OCI-M2 (cell line): ENCODE measurements around the gene SDC3.

ENCODE experiments used
- DNase-seq: peaks from one replicate; lab custom pipeline; 2025; ENCODE audit not compliant: unreplicated experiment; lab: John Stamatoyannopoulos, UW

SDC3 gene

DNA sequence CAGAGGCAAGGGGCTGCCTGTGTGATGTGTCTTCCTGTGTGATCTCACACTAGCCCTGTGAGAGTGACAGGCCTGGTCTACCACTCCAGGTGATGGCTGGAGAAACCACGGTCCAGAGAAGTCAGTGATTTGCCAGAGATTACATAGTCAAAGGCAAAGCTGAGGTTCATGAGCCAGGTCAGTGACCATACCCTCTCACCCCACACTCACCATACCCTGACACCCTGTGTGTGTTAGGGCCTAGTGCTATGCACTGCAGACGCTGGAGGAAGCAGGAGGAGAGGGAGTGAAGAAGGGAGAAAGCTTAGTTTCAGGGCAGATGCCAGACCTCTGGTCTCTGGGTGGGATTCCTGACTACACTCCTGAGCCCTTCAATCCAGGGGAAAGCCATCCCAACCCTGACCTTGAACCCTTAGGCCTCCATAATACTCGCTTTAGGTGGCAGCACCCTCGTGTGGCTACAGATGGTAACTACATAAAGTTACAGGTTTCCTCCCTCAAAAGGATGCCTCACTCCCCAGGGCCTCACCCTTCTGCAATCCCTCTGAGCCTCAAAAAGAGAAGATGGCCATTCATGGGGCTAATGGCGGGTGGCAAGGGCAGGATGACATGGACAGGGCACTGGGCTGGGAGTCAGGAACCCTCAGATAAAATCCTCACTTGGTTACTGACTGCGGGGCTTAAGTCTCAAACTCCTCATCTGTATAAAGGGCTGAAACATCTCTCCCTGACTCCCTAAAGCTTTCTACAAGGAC is 20.8 kb upstream of the SDC3 start:
- no peak for DNase-seq

DNA sequence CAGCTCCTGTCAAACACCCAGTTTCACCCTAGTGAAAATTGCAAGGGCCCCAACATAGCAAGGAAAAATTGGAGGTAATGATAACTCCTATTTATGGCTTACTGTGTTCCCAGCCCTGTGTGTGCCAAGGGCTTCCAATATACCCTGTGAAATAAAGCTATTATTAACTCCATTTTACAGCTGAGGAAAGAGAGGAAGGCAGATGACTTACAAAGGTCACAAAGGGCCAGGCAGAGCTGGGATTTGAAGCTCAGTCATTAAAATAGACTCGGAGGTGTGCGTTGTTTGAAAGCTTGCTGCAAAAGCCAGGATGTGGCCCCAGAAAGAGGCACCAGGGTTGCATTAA is 20.2 kb upstream of the SDC3 start:
- DNase-seq = no peak

DNA sequence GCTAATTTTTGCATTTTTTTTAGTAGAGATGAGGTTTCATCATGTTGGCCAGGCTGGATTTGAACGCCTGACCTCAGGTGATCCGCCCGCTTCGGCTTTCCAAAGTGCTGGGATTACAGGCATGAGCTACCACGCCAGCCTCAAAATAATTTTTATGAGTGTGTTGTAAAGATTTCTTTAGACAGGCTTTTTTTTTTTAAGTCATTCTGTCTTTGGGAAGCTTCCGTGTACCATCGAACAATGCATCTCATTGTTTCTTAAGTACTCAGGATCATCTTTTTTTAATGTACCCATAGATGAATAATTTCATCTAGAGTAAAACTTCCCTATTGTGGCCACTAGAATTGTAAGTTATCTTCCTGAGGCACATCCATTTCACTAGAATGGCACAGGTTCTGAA is 19.6 kb upstream of the SDC3 start:
- no peak for DNase-seq

DNA sequence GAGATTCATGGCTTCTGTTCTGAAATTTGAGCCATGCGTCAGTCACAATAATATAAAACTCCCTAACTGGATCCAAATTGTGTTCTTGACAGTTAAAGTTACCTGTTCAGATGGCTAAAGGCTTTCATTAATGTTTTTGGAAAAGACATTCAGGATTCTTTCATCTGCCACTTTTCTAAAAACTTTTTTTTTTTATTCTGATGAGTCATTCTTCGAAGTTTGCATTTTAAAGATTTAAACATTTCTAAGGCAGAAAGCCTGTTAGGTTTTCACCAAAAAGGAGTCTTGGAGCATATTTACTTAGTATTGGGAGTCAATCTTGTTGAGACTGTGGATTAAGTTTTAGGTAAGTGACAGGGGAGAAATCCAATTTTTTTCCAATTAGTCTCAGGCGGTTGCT is 18.9 kb upstream of the SDC3 start:
- DNase-seq = no peak

DNA sequence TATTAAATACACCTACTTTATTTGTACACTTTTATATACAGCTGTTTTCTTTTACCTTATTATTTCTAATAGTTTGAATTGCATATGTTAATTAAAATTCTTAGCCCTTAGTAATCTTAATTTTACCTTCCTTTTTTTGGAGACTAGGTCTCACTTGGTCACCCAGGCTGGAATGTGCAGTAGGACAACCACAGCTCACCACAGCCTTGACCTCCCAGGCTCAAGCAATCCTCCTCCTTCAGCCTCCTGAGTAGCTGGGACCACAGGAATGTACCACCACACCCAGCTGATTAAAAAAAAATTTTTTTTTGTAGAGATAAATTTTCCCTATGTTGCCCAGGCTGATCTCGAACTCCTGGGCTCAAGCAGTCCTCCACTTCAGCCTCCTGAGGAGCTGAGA is 15.0 kb upstream of the SDC3 start:
- no peak for DNase-seq

DNA sequence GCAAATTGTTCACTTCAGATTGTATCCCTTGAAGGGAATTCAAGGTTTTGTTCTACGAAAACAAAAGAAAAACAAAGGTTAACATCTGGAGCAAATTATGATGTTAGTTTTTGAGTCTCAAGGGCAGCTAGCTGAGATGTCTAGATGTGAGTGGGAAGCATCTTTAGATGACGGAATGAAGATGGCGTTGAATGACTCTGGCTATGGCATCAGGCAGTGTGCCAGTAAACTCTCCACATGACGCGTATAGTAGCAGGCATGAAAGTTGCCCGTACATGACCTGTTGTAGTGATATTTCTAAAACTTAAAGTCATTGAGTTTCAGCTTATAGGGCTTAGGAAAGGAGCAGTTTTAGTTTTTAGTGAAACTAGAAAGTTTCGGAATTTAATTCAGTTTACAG is 12.3 kb upstream of the SDC3 start:
- no peak for DNase-seq

DNA sequence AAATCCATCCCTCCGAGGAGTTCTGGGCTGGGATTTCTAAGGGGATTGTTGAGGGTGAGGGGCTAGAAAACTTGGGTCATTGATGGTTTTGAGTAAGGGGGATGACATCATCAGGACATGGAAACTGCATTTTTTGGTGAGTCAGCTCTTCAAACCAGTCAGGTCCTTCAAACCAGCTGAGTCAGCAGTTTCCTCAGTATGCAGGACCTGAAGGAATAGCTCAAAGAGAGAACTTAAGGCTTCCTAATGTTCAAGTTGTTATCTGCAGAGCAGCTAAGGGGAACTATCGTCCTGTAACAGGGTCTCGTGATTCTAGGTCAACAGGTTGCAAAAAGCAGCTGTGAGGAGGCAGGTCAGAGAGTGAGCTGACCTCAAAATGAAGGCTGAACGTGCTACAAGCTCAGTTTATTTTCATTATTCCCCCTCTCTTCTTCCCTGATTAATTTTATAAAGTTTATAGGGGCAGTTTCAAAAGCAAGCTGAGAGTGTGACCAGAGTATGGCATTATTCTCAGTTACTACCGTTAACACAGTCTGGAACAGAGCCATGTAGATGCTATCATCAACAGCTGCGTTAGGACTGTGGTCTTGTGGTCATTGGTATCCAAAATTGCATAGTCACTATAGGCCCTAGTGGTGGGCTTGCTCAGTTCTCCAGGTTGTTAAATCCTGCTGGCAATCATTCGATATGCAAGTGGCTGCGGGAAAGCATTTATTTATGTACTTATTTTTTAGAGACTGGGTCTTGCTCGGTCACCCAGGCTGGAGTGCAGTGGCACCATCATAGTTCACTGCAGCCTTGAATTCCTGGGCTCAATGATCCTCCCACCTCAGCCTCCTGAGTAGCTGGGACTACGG is 10.7 kb upstream of the SDC3 start:
- DNase-seq = peak; percentile 45

DNA sequence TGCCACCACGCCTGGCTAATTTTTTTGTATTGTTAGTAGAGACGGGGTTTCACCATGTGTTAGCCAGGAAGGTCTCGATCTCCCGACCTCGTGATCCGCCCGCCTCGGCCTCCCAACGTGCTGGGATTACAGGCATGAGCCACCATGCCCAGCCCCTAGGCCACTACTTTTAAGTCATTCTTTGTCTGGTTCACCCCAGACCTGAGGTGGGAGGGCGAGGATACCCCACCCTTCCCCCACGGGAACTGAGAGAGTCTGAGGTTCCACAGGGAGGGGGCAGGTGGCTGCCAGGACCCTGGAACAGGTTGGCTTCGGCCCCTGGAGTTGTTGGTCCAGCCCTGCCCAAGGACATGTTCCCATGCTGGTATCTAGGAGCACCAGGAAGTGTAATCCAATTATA is 7.7 kb upstream of the SDC3 start:
- DNase-seq = no peak

DNA sequence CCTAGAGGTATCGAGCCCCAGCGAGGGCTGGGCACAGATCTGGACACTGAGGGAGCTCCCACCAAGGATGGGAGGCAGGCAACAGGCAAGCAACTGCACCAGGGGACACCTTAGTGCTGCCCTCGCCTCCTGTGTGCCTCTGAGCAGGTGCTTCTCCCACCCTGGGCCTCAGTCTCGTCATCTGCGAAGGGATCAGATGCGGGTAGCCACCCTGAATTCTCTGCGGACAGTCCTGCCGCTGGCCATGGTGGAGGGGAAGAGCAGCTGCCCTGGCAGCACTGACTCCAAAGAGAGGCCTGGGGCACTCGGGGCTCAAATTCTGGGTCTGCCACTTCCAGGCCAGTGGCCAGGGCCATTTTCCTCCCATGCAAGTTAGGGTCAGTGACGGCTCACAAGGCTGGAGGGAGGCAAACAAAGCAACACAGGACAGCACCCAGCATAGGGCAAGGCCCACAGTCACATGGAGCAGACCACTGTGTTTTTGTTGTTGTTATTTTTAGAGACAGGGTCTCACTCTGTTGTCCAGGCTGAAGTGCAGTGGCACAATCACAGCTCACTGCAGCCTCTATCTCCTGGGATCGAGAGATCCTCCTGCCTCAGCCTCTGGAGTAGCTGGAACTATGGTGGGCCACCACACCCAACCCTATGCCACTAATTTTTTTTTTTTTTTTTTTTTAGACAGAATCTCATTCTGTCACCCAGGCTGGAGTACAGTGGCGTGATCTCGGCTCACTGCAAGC is 7.1 kb upstream of the SDC3 start:
- DNase-seq = no peak

DNA sequence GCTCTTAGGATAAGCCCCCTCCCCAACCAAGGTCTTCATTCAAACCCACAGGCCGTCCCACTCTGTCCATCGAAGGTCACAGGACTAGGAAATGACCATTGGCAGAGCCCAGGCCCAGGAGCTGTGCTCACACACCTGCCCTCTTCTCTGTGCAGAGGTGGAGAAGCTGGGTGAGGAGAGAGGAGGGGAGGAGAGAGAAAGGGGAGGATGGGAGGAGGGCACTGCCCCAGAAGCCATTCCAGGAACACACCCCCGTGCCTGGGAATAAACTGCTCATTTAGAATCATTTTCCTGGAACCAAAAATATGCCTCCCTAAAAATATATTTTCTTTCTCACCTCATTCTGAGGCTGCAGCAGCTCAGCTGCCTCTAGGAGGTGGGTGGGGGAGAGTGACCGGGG is 6.4 kb upstream of the SDC3 start:
- DNase-seq = no peak

DNA sequence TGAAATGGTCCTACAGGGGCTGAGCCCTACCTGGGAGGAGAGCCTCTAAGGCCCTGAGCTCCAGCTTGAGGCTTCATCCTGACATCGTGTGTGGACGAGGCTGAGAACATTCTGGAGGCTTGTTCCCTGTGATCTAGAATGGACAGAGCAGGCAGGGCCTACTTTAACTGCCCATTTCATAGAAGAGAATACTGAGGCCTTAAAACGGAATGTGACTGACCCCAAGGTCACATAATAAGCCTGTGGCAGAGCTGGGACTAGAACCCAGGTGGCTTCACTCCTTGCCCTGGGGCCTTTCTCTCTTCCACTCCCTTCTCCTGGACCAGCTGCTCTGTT is 6.0 kb upstream of the SDC3 start:
- no peak for DNase-seq

DNA sequence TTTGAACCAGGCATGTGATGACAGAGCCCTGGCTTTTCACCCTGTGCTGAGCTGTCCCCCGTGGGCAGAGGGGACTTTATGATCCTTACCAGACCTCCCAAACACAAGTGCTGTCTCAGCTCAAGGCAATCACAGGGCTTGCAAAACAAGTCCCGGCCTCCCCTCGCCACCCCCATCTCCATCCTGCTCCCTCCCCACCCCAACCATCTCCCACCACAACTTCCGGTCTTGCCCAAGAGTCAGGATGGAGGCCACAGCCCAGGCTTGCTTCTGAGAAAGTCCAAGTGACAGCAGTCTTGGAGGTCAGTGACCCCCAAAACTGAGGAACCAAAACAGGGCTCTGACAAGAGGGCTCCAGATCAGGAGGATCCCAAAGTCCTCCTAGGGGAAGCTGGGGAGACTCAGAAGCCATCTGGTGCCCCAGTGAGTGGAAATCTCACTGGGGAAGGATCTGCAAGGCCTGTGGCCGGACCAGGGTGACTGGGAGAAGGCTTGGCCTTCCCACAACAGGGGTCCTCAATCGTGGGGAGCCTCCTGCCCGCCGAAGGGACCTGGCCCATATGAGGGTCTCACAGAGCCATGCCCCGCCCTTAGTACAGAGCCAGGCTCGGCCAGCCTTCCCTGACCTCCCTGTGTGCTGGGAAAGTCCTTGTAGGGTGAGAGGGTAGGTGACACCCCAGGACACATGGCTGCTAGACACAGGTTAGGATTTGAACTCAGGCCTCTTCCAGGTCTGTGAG is 4.5 kb upstream of the SDC3 start:
- DNase-seq = no peak

DNA sequence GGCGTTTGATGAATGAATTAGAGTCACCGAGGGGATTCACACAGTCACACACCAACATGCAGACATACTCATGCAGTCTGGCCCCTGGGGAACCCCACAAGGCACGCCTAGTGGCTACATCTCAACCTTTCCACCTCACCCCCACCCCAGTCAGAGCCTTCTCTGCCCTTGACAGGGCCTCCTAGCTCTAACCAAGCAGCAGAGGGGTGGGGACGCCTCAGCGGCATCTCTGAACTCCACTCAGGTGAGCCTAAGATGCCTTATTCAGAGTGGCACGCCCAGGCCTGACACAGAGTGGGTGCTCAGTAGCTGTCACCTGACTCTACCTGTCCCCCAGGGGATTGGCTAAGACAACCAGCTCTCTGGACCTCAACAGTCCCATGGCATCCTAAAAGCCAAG is 3.7 kb upstream of the SDC3 start:
- DNase-seq = no peak

DNA sequence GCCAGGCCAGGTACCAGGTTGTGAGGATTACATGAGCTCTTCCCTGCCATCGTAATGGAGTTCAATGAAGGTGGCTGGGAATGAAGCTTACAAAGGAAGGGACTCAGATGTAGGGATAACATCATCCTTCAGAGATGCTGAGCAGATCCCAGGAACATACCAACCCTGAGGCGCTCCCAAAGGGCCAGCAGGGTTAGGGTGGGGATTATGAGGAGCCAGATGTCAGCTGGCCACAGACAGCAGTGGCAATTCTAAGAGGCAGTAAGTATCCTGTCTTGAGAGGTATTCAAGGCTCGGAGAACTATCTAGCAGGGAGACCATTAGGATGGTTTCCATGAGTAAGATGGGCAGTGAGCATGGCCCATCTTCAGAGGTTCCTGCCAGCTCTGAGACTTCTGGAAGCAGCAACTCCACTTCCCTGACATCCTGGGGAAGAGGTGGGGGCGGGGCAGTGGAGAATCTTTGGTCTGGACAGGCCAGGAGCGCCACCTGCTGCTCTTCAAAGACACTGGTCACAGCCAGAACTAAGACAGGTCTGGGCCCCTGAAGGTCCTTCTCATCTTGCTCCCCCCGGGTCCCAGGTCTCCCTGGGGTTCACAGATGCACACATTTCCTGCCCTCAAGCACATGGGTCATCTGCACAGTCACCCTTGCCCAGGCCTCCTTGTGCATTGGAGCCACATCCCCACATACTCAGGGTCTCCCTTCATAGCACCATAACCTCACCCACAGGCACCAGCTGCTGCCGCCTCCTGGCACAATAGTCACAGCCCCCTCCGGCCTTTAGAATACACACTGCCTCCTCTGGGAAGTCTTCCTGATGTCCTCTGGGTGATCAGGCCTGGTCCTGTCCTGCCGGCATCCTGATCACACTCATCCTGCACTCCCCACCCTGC is 2.7 kb upstream of the SDC3 start:
- DNase-seq = peak; percentile 46

DNA sequence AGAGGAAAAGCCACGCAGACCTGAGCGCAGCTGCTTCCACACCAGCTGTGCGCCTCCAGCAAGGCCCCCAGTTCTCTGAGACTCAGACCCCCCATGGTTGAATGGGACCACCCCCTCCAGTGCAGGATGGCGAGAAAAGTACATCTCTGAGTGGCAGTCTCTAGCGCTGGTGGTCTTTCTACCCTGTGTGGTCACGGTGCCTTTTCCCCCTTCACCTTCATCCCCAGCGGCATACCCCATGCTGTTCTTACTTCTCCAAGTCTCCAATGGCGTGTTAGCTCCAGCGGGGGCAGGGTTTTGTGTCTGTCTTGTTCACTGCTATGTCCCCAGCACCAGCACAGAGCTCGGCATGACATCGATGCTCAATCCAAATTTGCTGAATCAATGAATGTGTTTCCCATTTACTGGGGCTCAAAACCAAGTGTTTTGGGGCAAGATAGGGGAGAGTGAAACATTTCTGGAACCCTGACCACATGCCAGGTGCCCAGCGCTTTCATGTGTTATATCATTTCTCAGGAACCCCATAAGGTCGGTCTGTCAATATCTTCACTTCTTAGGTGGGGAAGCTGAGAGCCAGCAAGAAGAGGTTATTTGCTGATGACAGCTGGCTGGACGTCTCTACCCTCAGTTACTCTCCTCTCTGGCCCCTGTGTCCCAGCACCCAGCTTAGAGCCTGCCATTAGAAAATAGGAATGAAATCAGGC is 959 bp upstream of the SDC3 start:
- DNase-seq = no peak

DNA sequence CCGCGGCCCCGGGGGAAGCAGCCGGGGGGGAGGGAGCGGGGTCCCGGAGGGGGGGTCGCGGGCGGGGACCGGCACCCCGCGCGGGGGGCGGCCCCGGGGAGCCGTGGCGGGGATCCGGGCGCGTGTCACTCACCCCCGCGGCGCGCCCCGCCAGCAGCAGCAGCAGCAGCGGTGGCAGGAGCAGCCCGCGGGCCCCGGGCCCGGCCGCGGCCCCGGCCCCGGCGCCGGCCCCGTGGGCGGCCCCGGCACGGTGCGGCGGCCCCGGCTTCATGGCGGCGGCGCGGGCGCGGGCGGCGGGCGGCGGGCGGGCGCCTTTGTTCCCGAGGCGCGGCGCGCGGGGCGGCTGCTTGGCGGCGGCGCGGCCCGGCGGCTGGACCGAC is 252 bp downstream of the SDC3 start:
- DNase-seq = no peak

DNA sequence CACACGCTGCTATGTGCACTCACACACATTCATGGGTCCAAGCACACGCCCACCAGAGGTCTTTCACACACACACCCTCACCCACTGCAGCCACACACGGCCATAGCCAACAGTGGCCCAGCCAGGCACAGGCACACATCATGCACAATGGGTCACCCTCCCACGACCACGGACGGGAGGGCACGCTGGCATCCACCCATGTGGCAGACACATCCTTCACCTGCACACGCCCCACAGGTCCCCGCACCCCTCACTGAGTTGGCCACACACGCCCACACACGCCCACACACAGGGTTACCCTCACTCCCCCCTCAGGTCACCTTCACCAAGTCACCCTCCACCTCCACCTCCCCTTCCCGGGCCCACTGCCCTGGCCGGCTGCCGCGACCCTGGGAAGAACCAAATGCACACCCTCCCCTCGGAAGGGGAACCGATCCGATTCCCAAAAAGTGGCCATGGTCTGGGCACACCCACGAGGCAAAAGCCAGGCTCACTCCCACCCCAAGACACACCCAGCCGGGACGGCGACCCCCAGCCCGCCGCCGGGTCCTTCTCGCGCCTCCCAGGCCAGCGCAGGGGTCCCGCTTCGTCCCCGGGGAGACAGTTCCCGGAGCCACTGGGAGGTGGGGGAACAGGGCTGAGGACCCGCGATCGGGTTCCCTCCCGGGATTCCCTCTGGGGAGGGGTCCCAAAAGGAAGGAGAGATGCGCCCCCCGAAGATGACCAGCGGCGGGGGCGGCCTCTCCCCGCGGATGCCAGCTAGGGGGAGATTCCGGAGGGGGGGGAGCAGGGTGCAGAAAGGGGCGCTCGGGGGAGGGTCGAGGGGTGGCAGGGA is 860 bp downstream of the SDC3 start:
- DNase-seq = no peak

DNA sequence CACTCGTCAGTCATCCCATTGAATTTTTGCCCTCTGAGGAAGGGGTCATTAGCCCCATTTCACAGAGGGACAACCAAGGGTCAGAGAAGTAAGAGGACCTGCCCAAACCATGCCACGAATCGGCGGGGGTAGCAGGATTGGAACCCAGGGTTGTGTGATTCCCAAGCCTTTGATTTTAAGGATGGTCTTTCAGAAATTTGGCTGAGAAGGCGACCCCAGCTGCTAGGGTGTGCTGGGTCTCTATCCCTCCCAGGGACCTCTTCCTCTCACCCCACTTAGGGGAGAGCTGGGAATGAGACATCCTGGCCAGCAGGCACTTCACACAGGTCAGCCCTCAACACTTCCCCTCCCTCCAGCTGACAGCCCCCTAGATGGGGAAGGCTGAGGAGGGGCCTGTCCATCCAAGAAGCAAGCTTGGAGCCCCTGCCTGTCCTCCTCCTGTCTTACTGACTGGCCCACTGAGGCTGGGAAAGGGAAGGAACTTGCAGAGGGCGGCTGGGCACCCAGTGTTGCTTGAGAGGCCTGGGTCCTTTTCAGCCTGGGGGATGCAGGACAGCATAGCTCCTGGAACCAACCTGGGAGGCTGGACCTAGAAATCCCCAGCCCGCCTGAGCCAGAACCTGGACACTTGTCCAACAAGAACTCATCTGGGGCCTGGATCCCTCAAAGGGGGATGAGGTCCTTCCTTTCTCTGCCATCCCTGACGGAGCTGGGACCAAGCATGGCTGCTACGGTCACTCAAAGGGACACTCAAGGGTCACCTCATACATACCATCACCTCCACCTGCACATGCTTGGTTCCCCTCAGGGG is 1.7 kb downstream of the SDC3 start:
- DNase-seq = no peak
